GM18520 (cell line): ENCODE results near the gene SIGLEC8.

Experiments
- ATAC-seq: cut with Tn5 transposase; IDR thresholded peaks from one replicate; pipeline ENCODE4 v1.9.1; 2021; ENCODE audit not compliant: unreplicated experiment

The SIGLEC8 gene

DNA sequence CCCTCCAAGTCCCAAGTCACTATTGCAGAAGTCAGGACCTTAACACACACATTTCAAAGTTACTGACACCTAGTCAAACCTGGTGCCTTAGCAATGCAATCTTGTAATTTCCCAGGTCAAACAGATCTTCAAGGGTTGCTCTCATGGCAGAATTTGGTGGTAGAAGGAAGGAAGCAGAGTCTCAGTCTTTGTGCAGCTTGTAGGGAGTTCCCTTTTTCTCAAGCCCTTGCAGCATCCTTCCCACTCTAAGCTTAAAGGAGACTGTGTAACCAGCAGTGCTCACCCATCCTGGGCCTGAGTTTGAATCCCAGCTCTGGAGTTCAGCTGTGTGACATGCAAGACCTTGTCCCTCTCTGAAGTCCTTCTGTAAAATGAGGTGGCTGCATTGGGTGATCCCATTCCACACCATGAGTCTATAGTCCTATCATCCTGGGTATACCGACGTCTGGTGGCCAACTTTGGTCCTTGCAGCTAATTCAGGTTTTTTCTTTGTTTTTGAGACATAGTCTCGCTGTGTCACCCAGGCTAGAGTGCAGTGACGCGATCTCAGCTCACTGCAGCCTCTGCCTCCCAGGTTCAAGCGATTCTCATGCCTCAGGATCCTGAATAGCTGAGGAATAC lies 50.6 kb downstream of the SIGLEC8 start:
- ATAC-seq, result no peak

DNA sequence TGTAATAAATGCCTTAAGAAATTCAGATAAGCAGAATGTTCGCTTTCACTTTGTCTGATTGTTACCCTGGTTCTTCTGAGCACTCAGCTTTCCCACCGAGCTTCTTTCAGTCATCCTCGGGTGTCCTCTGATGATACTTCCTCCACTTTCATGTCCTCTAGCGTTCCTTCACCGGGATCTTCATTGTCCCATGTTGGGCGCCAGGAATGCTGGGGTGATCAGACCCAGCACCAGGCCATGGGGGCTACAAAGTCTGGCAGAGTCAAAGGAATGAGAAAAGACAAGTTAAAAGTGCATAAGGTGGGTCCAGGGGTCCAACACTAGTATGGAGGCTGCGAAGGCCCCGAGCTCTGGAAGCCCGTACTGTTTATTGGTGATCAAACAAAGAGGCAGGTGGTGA lies 56.1 kb downstream of the SIGLEC8 start:
- ATAC-seq, result no peak
